ENCODE results near the gene ANKRD22. TPM values are rescaled to one million over a fixed set of nuclear protein-coding genes. Genes with fewer than 3 reads are reported as not detected.
A peak's percentile ranks its signal among the peaks of the same experiment; 100 is the strongest.

Gene ANKRD22
- total and polyA plus RNA-seq, 12 donors = 0.29 to 2.0 (median 0.40) TPM; not detected in 4

- Histone ChIP-seq H3K4me3 (no peak overlapping the region), H3K9me3 (replicated peaks in 1 of 3) (no peaks in the 10 kb centered on the region), H3K27ac (no peak overlapping the region), H3K4me1 (replicated peaks in 1 of 2) (no peaks in the 10 kb centered on the region), H3K36me3 (replicated peaks in 1 of 2) (no peaks in the 10 kb centered on the region), H3K27me3 (no peaks in the 10 kb centered on the region)
- DNase-seq = no peak
- 86 to 89% (median 89%) methylated on average over 2 of the region's 2 CpGs for WGBS, 4 donors
- no peak for TF ChIP-seq CTCF (IDR thresholded peaks at IDR 0.05)
- TF ChIP-seq POLR2A (IDR thresholded peaks at IDR 0.05) = no peak
- intact Hi-C loops (cut with DNase I) = no loop called here
These were observed 51.2 kb downstream of the ANKRD22 start for GRCh38 chr10:88800152-88801125.

GRCh38 chr10:88794731-88795130, 56.9 kb downstream of the ANKRD22 start:
- H3K36me3 ChIP-seq (replicated peaks in 1 of 2) = no peaks in the 10 kb centered on the region
- intact Hi-C loops (cut with DNase I) = loop anchor here in 1 of 2 donors (10.0 kb wide), 1 partner anchor 90 kb away; the partner anchor contains the start of gene LIPK
- H3K4me3 ChIP-seq = no peak overlapping the region
- H3K9me3 ChIP-seq (replicated peaks in 1 of 3) = no peaks in the 10 kb centered on the region
- TF ChIP-seq CTCF (IDR thresholded peaks at IDR 0.05) = no peak
- no peak for TF ChIP-seq POLR2A (IDR thresholded peaks at IDR 0.05)
- 71 to 78% (median 77%) methylated on average over 1 of the region's 1 CpG for WGBS, 4 donors
- no peak overlapping the region for H3K27ac ChIP-seq
- H3K4me1 ChIP-seq (replicated peaks in 1 of 2) = no peaks in the 10 kb centered on the region
- DNase-seq = no peak
- no peaks in the 10 kb centered on the region for H3K27me3 ChIP-seq

GRCh38 chr10:88793712-88794299, 57.8 kb downstream of the ANKRD22 start:
- 41 to 51% (median 48%) methylated on average over 2 of the region's 2 CpGs for WGBS, 4 donors
- Histone ChIP-seq H3K4me1 (replicated peaks in 1 of 2) (no peaks in the 10 kb centered on the region), H3K27me3 (no peaks in the 10 kb centered on the region), H3K27ac (no peak overlapping the region), H3K4me3 (no peak overlapping the region), H3K36me3 (replicated peaks in 1 of 2) (no peaks in the 10 kb centered on the region), H3K9me3 (replicated peaks in 1 of 3) (no peaks in the 10 kb centered on the region)
- no peak for TF ChIP-seq POLR2A (IDR thresholded peaks at IDR 0.05)
- no peak for TF ChIP-seq CTCF (IDR thresholded peaks at IDR 0.05)
- intact Hi-C loops (cut with DNase I) = loop anchor here in 1 of 2 donors (10.0 kb wide), 1 partner anchor 89 kb away; the partner anchor contains the start of gene LIPK
- no peak for DNase-seq

- Histone ChIP-seq H3K9me3 (replicated peaks in 1 of 3) (no peaks in the 10 kb centered on the region), H3K4me3 (no peak overlapping the region), H3K27ac (no peak overlapping the region), H3K27me3 (no peaks in the 10 kb centered on the region), H3K4me1 (replicated peaks in 1 of 2) (no peaks in the 10 kb centered on the region), H3K36me3 (replicated peaks in 1 of 2) (no peaks in the 10 kb centered on the region)
- intact Hi-C loops (cut with DNase I) = loop anchor here in 1 of 2 donors (10.0 kb wide), 1 partner anchor 88 kb away; the partner anchor contains the start of gene LIPK
- 78 to 84% (median 80%) methylated on average over 4 of the region's 4 CpGs for WGBS, 4 donors
- TF ChIP-seq CTCF (IDR thresholded peaks at IDR 0.05) (no peak), POLR2A (IDR thresholded peaks at IDR 0.05) (no peak)
- peak in 6 of 7 donors; percentile 25 to 53 (median 42) for DNase-seq
These were observed 59.0 kb downstream of the ANKRD22 start for GRCh38 chr10:88792661-88793060.

Data from adrenal gland (tissue), 12 donors.